ENCODE data around the gene RNF44. TPM values are rescaled to one million over a fixed set of nuclear protein-coding genes. Genes with fewer than 3 reads are reported as not detected.

Gene RNF44
- total RNA-seq (2021) = 172 and 175 TPM in 2 replicates
- long read RNA-seq, partial matches to known transcripts = 17 of 84 reads
- long read RNA-seq, other reads (novel, unspliced or antisense) = 66 of 84 reads

DNA sequence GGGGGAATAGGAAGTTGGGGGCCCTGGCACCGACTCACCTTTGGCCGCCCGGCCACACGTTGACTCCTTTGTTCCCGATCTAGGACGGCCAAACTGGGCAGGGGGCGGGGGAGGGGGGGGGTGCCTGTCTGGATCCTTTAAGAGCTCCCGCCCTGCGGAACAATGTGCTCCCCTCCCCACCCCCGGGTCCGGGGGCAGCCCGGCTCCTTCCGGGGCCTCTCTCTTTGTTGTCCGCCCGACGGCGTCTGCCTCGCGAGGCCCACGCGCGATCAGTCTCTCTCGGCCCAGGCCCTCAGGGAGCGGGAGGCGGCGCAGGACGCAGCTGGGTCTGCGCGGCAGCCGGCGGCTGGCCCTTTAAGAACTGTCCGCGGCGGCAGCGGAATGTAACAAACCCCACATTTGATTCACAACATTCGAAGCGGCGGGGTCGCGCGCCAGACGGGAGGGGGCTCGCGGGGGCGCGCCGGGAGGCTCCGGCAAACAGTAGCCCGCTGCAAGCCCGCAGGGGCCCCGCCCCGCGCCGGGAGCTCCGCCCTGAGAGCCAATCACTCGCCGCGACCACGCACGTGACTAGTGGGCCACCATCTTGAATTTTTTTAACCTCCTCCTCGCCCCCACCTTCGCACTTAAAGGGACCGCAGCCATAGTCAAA lies at the start of gene RNF44:
TSS of gene RNF44 (minus strand) at position 501 of the 652 bp plus-strand sequence. CDS start 4,930 bp downstream, outside the sequence.
- DNase-seq = peak; percentile 98
- peak within 1 kb of the TSS; percentile 93 for H2BK120ac ChIP-seq (ENCODE audit: low read depth, low read length, poor library complexity, severe bottlenecking)
- H2BK12ac ChIP-seq (ENCODE audit: insufficient read length, low read depth, low read length) = peak within 1 kb of the TSS; percentile 96
- H4K20me1 ChIP-seq (ENCODE audit: control insufficient read depth, insufficient read depth, insufficient read length) = peaks cover 2% of the 10 kb centered on the region
- H3K4me1 ChIP-seq (ENCODE audit: insufficient read depth, low read length) = peaks cover 11% of the 10 kb centered on the region; the same call in 1 of the 2 replicates
- H3K27me3 ChIP-seq (ENCODE audit: insufficient read depth, low read length) = no peaks in the 10 kb centered on the region
- peak within 1 kb of the TSS; percentile 99 for H4K91ac ChIP-seq (ENCODE audit: insufficient read length, low read depth, low read length)
- TF ChIP-seq, protein P1, sequence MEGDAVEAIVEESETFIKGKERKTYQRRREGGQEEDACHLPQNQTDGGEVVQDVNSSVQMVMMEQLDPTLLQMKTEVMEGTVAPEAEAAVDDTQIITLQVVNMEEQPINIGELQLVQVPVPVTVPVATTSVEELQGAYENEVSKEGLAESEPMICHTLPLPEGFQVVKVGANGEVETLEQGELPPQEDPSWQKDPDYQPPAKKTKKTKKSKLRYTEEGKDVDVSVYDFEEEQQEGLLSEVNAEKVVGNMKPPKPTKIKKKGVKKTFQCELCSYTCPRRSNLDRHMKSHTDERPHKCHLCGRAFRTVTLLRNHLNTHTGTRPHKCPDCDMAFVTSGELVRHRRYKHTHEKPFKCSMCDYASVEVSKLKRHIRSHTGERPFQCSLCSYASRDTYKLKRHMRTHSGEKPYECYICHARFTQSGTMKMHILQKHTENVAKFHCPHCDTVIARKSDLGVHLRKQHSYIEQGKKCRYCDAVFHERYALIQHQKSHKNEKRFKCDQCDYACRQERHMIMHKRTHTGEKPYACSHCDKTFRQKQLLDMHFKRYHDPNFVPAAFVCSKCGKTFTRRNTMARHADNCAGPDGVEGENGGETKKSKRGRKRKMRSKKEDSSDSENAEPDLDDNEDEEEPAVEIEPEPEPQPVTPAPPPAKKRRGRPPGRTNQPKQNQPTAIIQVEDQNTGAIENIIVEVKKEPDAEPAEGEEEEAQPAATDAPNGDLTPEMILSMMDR (conservative IDR thresholded peaks at IDR 0.05) = no peak
- no CpG with 5 or more reads among the region's 63 CpGs for WGBS (ENCODE audit: extremely low coverage, insufficient read length, low lambda C conversion rate)
- H3K36me3 Mint-ChIP-seq (ENCODE audit: insufficient read depth in 1 of 3, low read depth in 3 of 3) = peaks cover 13 to 32% (median 32%) of the 10 kb centered on the region in 3 experiments
- H2AFZ ChIP-seq (ENCODE audit: low read length) = no peak within 1 kb of the TSS
- peak within 1 kb of the TSS; percentile 57 for H2AK5ac ChIP-seq (ENCODE audit: insufficient read length, low read length)
- peak within 1 kb of the TSS; percentile 98 for H3K18ac ChIP-seq (ENCODE audit: insufficient read length, low read depth, low read length)
- peak within 1 kb of the TSS; percentile 30 for H4K8ac ChIP-seq (replicated peaks; ENCODE audit: insufficient read length, low read depth, low read length)
- peak within 1 kb of the TSS; percentile 73 for H3T11ph ChIP-seq (ENCODE audit: low read length)
- peak within 1 kb of the TSS; percentile 97 for H3K9ac ChIP-seq (ENCODE audit: extremely low read depth, insufficient read length, low read length)
- no peak within 1 kb of the TSS for H2BK15ac ChIP-seq (ENCODE audit: low read depth, low read length)
- peak within 1 kb of the TSS; percentile 92 to 99 for H3K4me3 Mint-ChIP-seq
- no peaks in the 10 kb centered on the region for H3K9me3 ChIP-seq (ENCODE audit: control insufficient read depth, low read depth, low read length)
- H3K27me3 Mint-ChIP-seq (ENCODE audit: low read depth) = peaks cover 1% of the 10 kb centered on the region; the same call in 1 of the 2 replicates
- peak within 1 kb of the TSS; percentile 96 for H4K5ac ChIP-seq (ENCODE audit: insufficient read length, low read depth, low read length)
- H3K14ac ChIP-seq (ENCODE audit: insufficient read depth, low read length) = peak within 1 kb of the TSS; percentile 99
- peak within 1 kb of the TSS; percentile 49 for H2BK20ac ChIP-seq (ENCODE audit: low read depth, low read length, poor library complexity, severe bottlenecking)
- H3K56ac ChIP-seq (ENCODE audit: insufficient read length, low read depth, low read length) = no peak within 1 kb of the TSS
- H3K27ac ChIP-seq (ENCODE audit: insufficient read length, low read depth, low read length) = peak within 1 kb of the TSS; percentile 85
- H2BK5ac ChIP-seq (ENCODE audit: insufficient read length, low read length) = peak within 1 kb of the TSS; percentile 95
- H3K27ac Mint-ChIP-seq = peak within 1 kb of the TSS; percentile 99 to 100 (median 99)
- H3K4me1 Mint-ChIP-seq = peaks cover 60 to 64% of the 10 kb centered on the region in 2 experiments
- peaks cover 3% of the 10 kb centered on the region for H3K79me1 ChIP-seq (ENCODE audit: insufficient read depth, low read depth, low read length, poor library complexity, severe bottlenecking)
- H3K9me3 Mint-ChIP-seq = no peaks in the 10 kb centered on the region
- H3K23ac ChIP-seq (ENCODE audit: insufficient read length, low read depth, low read length) = no peak within 1 kb of the TSS
- H3K4me2 ChIP-seq (ENCODE audit: insufficient read depth, insufficient read length, low read length) = peak within 1 kb of the TSS; percentile 44
- peak within 1 kb of the TSS; percentile 98 for H3K4ac ChIP-seq (ENCODE audit: low read depth, low read length)
- peaks cover 11% of the 10 kb centered on the region for H3K23me2 ChIP-seq (ENCODE audit: insufficient read length, low read depth, low read length, poor library complexity, severe bottlenecking)
- H3K79me2 ChIP-seq (ENCODE audit: insufficient read depth, low read length) = peaks cover 38% of the 10 kb centered on the region

All from H9 (cell line).